ENCODE data around the gene LMNA. TPM values are rescaled to one million over a fixed set of nuclear protein-coding genes. Genes with fewer than 3 reads are reported as not detected.
"Not testable (repeated sequence)": the region's sequence is repeated elsewhere in the genome, so short reads cannot be mapped to it uniquely, and the experiment has no call there.

Gene LMNA
- total and polyA plus RNA-seq, 4 donors: 163 to 547 (median 193) TPM

DNA sequence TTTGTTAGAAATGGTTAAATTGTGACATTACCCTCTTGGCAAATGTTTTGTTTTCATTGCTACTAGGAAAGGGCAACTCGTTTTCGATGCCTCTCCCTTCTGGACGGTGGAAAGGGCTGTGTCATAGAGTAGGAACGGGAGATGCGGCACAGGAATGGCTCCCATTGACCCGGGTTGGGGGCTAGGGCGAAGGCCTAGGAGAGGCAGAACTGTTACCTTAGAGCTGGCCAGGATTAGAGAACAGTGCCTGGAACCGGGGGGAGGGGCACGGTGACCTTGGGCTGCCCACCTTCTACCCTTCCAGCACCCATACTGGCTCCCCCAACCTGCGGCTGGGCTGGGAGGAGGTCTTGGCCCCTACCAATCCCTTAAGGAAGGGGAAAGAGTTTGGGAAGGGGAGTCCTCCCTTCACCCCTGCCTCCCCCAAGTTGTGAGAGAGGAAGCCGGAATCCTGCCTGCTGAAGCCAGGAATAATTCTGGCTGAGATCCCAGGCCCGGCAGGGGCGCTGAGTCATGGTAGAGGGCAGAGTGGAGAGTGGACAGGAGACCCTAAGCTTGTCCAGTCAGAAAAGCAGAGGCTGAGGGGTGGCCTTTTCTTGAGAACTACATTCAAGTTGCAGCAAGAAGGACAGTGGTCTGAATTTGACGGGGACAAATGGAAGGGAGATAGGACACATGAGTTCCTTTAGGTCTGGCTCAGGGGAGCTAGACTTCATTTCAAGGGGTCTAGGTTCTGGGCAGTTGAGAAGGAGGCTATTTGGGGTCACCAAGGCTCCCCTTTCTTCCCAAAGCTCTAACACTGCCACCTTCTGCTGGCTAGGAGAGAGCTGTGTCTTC lies 8.2 kb downstream of the LMNA start:
- no peak for ATAC-seq (ENCODE audit: insufficient read depth, low FRiP score)
- 20 to 55% methylated on average over 14 of the region's 14 CpGs for WGBS, 2 donors
- TF ChIP-seq, protein P1, sequence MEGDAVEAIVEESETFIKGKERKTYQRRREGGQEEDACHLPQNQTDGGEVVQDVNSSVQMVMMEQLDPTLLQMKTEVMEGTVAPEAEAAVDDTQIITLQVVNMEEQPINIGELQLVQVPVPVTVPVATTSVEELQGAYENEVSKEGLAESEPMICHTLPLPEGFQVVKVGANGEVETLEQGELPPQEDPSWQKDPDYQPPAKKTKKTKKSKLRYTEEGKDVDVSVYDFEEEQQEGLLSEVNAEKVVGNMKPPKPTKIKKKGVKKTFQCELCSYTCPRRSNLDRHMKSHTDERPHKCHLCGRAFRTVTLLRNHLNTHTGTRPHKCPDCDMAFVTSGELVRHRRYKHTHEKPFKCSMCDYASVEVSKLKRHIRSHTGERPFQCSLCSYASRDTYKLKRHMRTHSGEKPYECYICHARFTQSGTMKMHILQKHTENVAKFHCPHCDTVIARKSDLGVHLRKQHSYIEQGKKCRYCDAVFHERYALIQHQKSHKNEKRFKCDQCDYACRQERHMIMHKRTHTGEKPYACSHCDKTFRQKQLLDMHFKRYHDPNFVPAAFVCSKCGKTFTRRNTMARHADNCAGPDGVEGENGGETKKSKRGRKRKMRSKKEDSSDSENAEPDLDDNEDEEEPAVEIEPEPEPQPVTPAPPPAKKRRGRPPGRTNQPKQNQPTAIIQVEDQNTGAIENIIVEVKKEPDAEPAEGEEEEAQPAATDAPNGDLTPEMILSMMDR (IDR thresholded peaks at IDR 0.05; ENCODE audit: control extremely low read depth, extremely low read depth): no peak

GRCh38 chr1:156123356-156124196 lies 9.1 kb downstream of the LMNA start:
- peak overlapping the region; percentile 94 to 97 for H3K27ac ChIP-seq (ENCODE audit: low read depth in 1 of 2, low read length in 1 of 2)
- H3K27me3 ChIP-seq (ENCODE audit: control insufficient read depth in 3 of 3, insufficient read depth in 3 of 3, low read length in 2 of 3): no peaks in the 10 kb centered on the region
- peaks cover 23 to 56% (median 48%) of the 10 kb centered on the region in 5 donors for H3K4me1 ChIP-seq (ENCODE audit: control insufficient read depth in 5 of 5, insufficient read depth in 5 of 5, low read length in 5 of 5)
- peaks cover 0 to 9% (median 8%) of the 10 kb centered on the region in 4 donors for H3K36me3 ChIP-seq (ENCODE audit: control insufficient read depth in 4 of 4, insufficient read depth in 4 of 4, low read length in 4 of 4)
- H3K9ac ChIP-seq (ENCODE audit: insufficient read depth in 1 of 2, low read length in 2 of 2): peak overlapping the region; percentile 21 to 69
- TF ChIP-seq, protein P1 (IDR thresholded peaks at IDR 0.05; ENCODE audit: control extremely low read depth, extremely low read depth): no peak
- DNase-seq (peak; percentile 96 to 98 (median 96)), ATAC-seq (ENCODE audit: insufficient read depth, low FRiP score) (peak; percentile 48)
- no peak overlapping the region for H3K4me3 ChIP-seq
- no peaks in the 10 kb centered on the region for H3K9me3 ChIP-seq (ENCODE audit: control insufficient read depth in 4 of 4, insufficient read depth in 3 of 4, low read length in 3 of 4)
- 11 to 17% methylated on average over 14 of the region's 14 CpGs for WGBS, 2 donors

More for the DNA sequence above, 8.2 kb downstream of the LMNA start:
- peak overlapping the region; percentile 21 to 69 for H3K9ac ChIP-seq (ENCODE audit: insufficient read depth in 1 of 2, low read length in 2 of 2)
- no peaks in the 10 kb centered on the region for H3K9me3 ChIP-seq (ENCODE audit: control insufficient read depth in 4 of 4, insufficient read depth in 3 of 4, low read length in 3 of 4)
- H3K4me1 ChIP-seq (ENCODE audit: control insufficient read depth in 5 of 5, insufficient read depth in 5 of 5, low read length in 5 of 5): peaks cover 19 to 54% (median 39%) of the 10 kb centered on the region in 5 donors
- peaks cover 0 to 9% (median 6%) of the 10 kb centered on the region in 4 donors for H3K36me3 ChIP-seq (ENCODE audit: control insufficient read depth in 4 of 4, insufficient read depth in 4 of 4, low read length in 4 of 4)
- H3K4me3 ChIP-seq: no peak overlapping the region
- H3K27ac ChIP-seq (ENCODE audit: low read depth in 1 of 2, low read length in 1 of 2): peak overlapping the region; percentile 94 to 97
- H3K27me3 ChIP-seq (ENCODE audit: control insufficient read depth in 3 of 3, insufficient read depth in 3 of 3, low read length in 2 of 3): no peaks in the 10 kb centered on the region
- peak; percentile 78 to 87 (median 82) for DNase-seq

GRCh38 chr1:156124557-156125483 lies 10.3 kb downstream of the LMNA start:
- Histone ChIP-seq H3K9ac (ENCODE audit: insufficient read depth in 1 of 2, low read length in 2 of 2) (peak overlapping the region in 1 of 2 donors; percentile 28), H3K27me3 (ENCODE audit: control insufficient read depth in 3 of 3, insufficient read depth in 3 of 3, low read length in 2 of 3) (no peaks in the 10 kb centered on the region), H3K27ac (ENCODE audit: low read depth in 1 of 2, low read length in 1 of 2) (peak overlapping the region; percentile 87 to 94), H3K36me3 (ENCODE audit: control insufficient read depth in 4 of 4, insufficient read depth in 4 of 4, low read length in 4 of 4) (peaks cover 0 to 9% (median 7%) of the 10 kb centered on the region in 4 donors), H3K4me1 (ENCODE audit: control insufficient read depth in 5 of 5, insufficient read depth in 5 of 5, low read length in 5 of 5) (peaks cover 34 to 68% (median 52%) of the 10 kb centered on the region in 5 donors), H3K4me3 (no peak overlapping the region), H3K9me3 (ENCODE audit: control insufficient read depth in 4 of 4, insufficient read depth in 3 of 4, low read length in 3 of 4) (no peaks in the 10 kb centered on the region)
- DNase-seq (no peak), ATAC-seq (ENCODE audit: insufficient read depth, low FRiP score) (no peak)
- 58 to 72% methylated on average over 17 of the region's 17 CpGs for WGBS, 2 donors
- TF ChIP-seq, protein P1 (IDR thresholded peaks at IDR 0.05; ENCODE audit: control extremely low read depth, extremely low read depth): no peak

- H3K36me3 ChIP-seq (ENCODE audit: control insufficient read depth in 4 of 4, insufficient read depth in 4 of 4, low read length in 4 of 4); ATAC-seq (ENCODE audit: insufficient read depth, low FRiP score); H3K27me3 ChIP-seq (ENCODE audit: control insufficient read depth in 3 of 3, insufficient read depth in 3 of 3, low read length in 2 of 3); H3K9me3 ChIP-seq (ENCODE audit: control insufficient read depth in 4 of 4, insufficient read depth in 3 of 4, low read length in 3 of 4); DNase-seq; H3K4me3 ChIP-seq; H3K9ac ChIP-seq (ENCODE audit: insufficient read depth in 1 of 2, low read length in 2 of 2): not testable (repeated sequence)
- WGBS, 2 donors: 86 to 93% methylated on average over 10 of the region's 10 CpGs
- peak overlapping the region; percentile 87 to 94 for H3K27ac ChIP-seq (ENCODE audit: low read depth in 1 of 2, low read length in 1 of 2)
- peaks cover 36 to 75% (median 47%) of the 10 kb centered on the region in 5 donors for H3K4me1 ChIP-seq (ENCODE audit: control insufficient read depth in 5 of 5, insufficient read depth in 5 of 5, low read length in 5 of 5)
Observed at GRCh38 chr1:156125544-156125943, 11.0 kb downstream of the LMNA start.
